ENCODE data around the gene SCN5A. TPM values are rescaled to one million over a fixed set of nuclear protein-coding genes. Genes with fewer than 3 reads are reported as not detected.

Gene SCN5A
- total RNA-seq, 1 donor, result not detected

- DNase-seq (ENCODE audit: insufficient read length, low spot score, missing footprints), result no peak
Observed at GRCh38 chr3:38538773-38539353, 110.6 kb downstream of the SCN5A start.

DNA sequence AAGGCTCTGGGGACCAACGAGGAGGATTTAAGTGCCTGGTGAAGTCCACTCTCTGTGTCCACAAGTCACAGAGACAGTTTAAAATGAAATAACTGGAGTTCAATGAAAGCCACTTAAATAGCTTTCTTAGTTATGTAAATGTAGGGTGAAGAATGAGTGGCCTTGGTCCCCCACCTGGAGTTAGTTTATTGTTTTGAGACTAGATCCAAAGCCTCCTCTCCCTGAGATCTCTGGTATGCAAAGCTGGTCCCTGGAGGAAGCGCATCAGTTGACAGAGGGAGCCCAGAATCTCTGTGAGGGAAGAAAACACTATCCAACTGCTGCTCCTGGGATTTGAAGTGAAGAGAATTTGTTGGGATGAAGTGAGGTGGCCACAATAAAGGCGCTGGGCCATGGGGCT, 112.8 kb downstream of the SCN5A start:
- H4K20me1 ChIP-seq (ENCODE audit: insufficient read depth, low read length), result peaks cover 2% of the 10 kb centered on the region
- TF ChIP-seq CTCF (IDR thresholded peaks at IDR 0.05; ENCODE audit: extremely low read depth, low read depth, low read length), result no peak
- H3K9me3 ChIP-seq (ENCODE audit: low read depth, low read length), result no peaks in the 10 kb centered on the region
- H3K4me2 ChIP-seq (ENCODE audit: insufficient read depth, low read length), result no peak overlapping the region
- peaks cover 2% of the 10 kb centered on the region for H3K36me3 ChIP-seq (ENCODE audit: insufficient read depth, low read length)
- H3K27me3 ChIP-seq (ENCODE audit: insufficient read depth, low read length), result no peaks in the 10 kb centered on the region
- H3K79me2 ChIP-seq (ENCODE audit: insufficient read depth, low read length), result no peaks in the 10 kb centered on the region
- no peak overlapping the region for H2AFZ ChIP-seq (ENCODE audit: low read length)
- H3K27ac ChIP-seq (ENCODE audit: low read depth, low read length), result no peak overlapping the region
- no peak overlapping the region for H3K4me3 ChIP-seq (ENCODE audit: insufficient read depth, low read length)
- peaks cover 1% of the 10 kb centered on the region for H3K4me1 ChIP-seq (ENCODE audit: insufficient read depth, low read length)
- DNase-seq (ENCODE audit: insufficient read length, low spot score, missing footprints), result no peak

More at GRCh38 chr3:38538773-38539353, 110.6 kb downstream of the SCN5A start:
- Histone ChIP-seq H3K4me1 (ENCODE audit: insufficient read depth, low read length) (peaks cover 13% of the 10 kb centered on the region), H4K20me1 (ENCODE audit: insufficient read depth, low read length) (peaks cover 6% of the 10 kb centered on the region), H3K9me3 (ENCODE audit: low read depth, low read length) (no peaks in the 10 kb centered on the region), H3K4me2 (ENCODE audit: insufficient read depth, low read length) (no peak overlapping the region), H3K36me3 (ENCODE audit: insufficient read depth, low read length) (peaks cover 2% of the 10 kb centered on the region), H3K79me2 (ENCODE audit: insufficient read depth, low read length) (no peaks in the 10 kb centered on the region), H3K27ac (ENCODE audit: low read depth, low read length) (no peak overlapping the region), H3K4me3 (ENCODE audit: insufficient read depth, low read length) (no peak overlapping the region), H2AFZ (ENCODE audit: low read length) (no peak overlapping the region), H3K27me3 (ENCODE audit: insufficient read depth, low read length) (peaks cover 5% of the 10 kb centered on the region)
- no peak for TF ChIP-seq CTCF (IDR thresholded peaks at IDR 0.05; ENCODE audit: extremely low read depth, low read depth, low read length)

GRCh38 chr3:38534604-38535003, 114.9 kb downstream of the SCN5A start:
- no peak for DNase-seq (ENCODE audit: insufficient read length, low spot score, missing footprints)
- H4K20me1 ChIP-seq (ENCODE audit: insufficient read depth, low read length), result no peaks in the 10 kb centered on the region
- H3K27me3 ChIP-seq (ENCODE audit: insufficient read depth, low read length), result no peaks in the 10 kb centered on the region
- H3K36me3 ChIP-seq (ENCODE audit: insufficient read depth, low read length), result peaks cover 2% of the 10 kb centered on the region
- no peak for TF ChIP-seq CTCF (IDR thresholded peaks at IDR 0.05; ENCODE audit: extremely low read depth, low read depth, low read length)
- H3K4me3 ChIP-seq (ENCODE audit: insufficient read depth, low read length), result no peak overlapping the region
- H2AFZ ChIP-seq (ENCODE audit: low read length), result no peak overlapping the region
- no peaks in the 10 kb centered on the region for H3K9me3 ChIP-seq (ENCODE audit: low read depth, low read length)
- no peaks in the 10 kb centered on the region for H3K79me2 ChIP-seq (ENCODE audit: insufficient read depth, low read length)
- no peak overlapping the region for H3K4me2 ChIP-seq (ENCODE audit: insufficient read depth, low read length)
- H3K27ac ChIP-seq (ENCODE audit: low read depth, low read length), result no peak overlapping the region
- H3K4me1 ChIP-seq (ENCODE audit: insufficient read depth, low read length), result no peaks in the 10 kb centered on the region

GRCh38 chr3:38534180-38534579, 115.3 kb downstream of the SCN5A start:
- Histone ChIP-seq H3K36me3 (ENCODE audit: insufficient read depth, low read length) (peaks cover 2% of the 10 kb centered on the region), H3K4me2 (ENCODE audit: insufficient read depth, low read length) (no peak overlapping the region), H3K4me3 (ENCODE audit: insufficient read depth, low read length) (no peak overlapping the region), H3K4me1 (ENCODE audit: insufficient read depth, low read length) (no peaks in the 10 kb centered on the region), H3K27ac (ENCODE audit: low read depth, low read length) (no peak overlapping the region), H2AFZ (ENCODE audit: low read length) (no peak overlapping the region), H4K20me1 (ENCODE audit: insufficient read depth, low read length) (no peaks in the 10 kb centered on the region), H3K79me2 (ENCODE audit: insufficient read depth, low read length) (no peaks in the 10 kb centered on the region), H3K27me3 (ENCODE audit: insufficient read depth, low read length) (no peaks in the 10 kb centered on the region), H3K9me3 (ENCODE audit: low read depth, low read length) (no peaks in the 10 kb centered on the region)
- DNase-seq (ENCODE audit: insufficient read length, low spot score, missing footprints), result no peak
- TF ChIP-seq CTCF (IDR thresholded peaks at IDR 0.05; ENCODE audit: extremely low read depth, low read depth, low read length), result no peak

Data from osteoblast (primary cell).